ENCODE results near the gene ZNF230.

DNA sequence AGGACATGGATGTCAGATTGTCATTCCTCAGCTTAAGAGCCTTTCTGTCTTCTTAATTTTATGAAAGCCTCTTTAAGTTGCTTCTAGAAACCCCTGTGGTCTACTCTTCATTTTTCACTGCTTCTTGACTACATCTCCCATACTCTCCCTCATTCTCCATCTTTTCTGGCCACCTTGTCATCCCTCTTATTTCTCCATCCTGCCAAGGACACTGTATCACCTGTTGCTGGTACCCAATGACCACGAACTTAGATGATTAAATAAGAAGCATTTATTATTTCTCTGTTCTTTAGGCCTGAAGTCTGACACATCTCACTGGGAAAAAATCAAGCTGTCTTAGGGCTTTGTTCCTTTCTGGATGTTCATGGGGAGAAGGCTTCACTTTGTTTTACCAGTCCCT, 58.3 kb downstream of the ZNF230 start:
- no peak for TF ChIP-seq FOXM1 (IDR thresholded peaks at IDR 0.05; ENCODE audit: borderline replicate concordance)
- TF ChIP-seq SP1 (IDR thresholded peaks at IDR 0.05), result no peak
- no peak for TF ChIP-seq PKNOX1 (IDR thresholded peaks at IDR 0.05)
- TF ChIP-seq ELF4 (IDR thresholded peaks at IDR 0.05), result no peak
- TF ChIP-seq BHLHE40 (IDR thresholded peaks at IDR 0.05; ENCODE audit: borderline replicate concordance), result no peak
- TF ChIP-seq ZNF384 (IDR thresholded peaks at IDR 0.05), result no peak
- TF ChIP-seq FOXK2 (IDR thresholded peaks at IDR 0.05), result no peak
- TF ChIP-seq HDGF (IDR thresholded peaks at IDR 0.05; ENCODE audit: borderline replicate concordance), result no peak
- TF ChIP-seq FOXA1 (IDR thresholded peaks at IDR 0.05), result no peak
- TF ChIP-seq TARDBP (IDR thresholded peaks at IDR 0.05), result no peak
